Stimulated activated CD4-positive, alpha-beta T cell treated with anti-CD3 and anti-CD28 coated beads, Interleukin-4, amount 100 ng/mL, for 48 hours (primary cell): ENCODE measurements around the gene JAKMIP2.
"Not testable (repeated sequence)": the region's sequence is repeated elsewhere in the genome, so short reads cannot be mapped to it uniquely, and the experiment has no call there.

Experiments
- DNase-seq, 2 donors: peaks; one replicate each; pipeline ENCODE4 v3.0.0-alpha.2; 2020; ENCODE audit warnings: low read depth in 2 of 2

Gene JAKMIP2

GRCh38 chr5:147558826-147559225 is 223.7 kb downstream of the JAKMIP2 start:
- no peak for DNase-seq

- no peak for DNase-seq
These were observed 224.4 kb downstream of the JAKMIP2 start for GRCh38 chr5:147557876-147558745.

- DNase-seq = no peak
These were observed 227.4 kb downstream of the JAKMIP2 start for GRCh38 chr5:147555176-147555575.

GRCh38 chr5:147554261-147554817 is 228.2 kb downstream of the JAKMIP2 start:
- DNase-seq = no peak

GRCh38 chr5:147553817-147554216 is 228.7 kb downstream of the JAKMIP2 start:
- DNase-seq = not testable (repeated sequence)

GRCh38 chr5:147552897-147553296 is 229.6 kb downstream of the JAKMIP2 start:
- no peak for DNase-seq

DNA sequence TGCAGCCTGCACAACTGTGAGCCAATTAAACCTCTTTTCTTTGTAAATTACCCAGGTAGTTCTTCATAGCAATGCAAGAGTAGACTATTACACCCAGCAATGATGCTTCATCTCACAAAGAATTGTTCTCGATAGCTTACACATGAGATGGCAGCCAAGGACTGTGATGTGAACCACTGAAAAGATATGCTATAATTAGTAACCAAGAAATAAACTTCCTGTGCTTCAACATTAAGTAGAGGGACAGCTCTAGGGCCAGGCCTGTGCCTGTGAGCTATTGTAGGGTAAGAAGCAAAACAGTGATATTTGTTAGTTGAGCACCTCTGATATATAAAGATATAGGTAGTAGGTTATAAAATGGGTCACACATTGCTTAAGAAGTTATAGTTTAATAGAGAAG is 230.9 kb downstream of the JAKMIP2 start:
- no peak for DNase-seq

DNA sequence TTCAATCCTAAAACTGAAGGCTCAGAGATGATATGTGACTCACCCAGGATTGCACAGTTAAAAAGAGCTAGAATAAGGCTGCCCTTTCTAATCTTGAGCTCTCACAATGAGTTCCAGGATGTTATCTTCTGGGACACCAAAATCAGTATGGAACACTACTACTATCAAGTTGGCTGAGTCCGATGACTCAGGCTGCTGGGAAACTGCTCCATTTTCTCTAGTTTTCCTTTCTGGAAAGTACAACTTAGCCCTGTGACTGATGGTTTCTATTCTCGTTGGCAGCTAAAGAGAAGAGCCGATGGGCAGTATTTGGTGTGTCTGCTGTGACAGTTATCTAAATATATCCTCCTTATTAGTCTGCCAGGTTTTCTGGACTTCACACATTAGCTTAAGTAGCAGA is 234.8 kb downstream of the JAKMIP2 start:
- no peak for DNase-seq

DNA sequence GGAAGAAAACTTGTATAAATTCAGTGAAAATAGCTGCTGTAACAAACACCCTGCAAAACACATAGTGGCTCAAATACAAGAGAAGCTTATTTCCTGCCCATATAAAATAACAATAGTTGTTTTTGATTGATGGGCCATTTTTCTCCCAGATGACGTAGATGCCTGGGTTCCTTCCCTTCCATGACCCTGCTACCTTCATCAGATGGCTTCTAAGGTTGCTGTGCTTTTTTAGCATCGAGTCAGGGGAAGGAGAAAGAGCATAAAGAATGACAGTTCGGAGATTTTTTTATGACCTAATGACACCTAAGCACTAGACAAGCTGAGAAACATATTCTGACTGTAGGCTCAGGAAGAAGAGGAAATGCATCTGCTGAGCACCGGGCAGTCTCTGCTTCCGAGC is 238.0 kb downstream of the JAKMIP2 start:
- no peak for DNase-seq

DNA sequence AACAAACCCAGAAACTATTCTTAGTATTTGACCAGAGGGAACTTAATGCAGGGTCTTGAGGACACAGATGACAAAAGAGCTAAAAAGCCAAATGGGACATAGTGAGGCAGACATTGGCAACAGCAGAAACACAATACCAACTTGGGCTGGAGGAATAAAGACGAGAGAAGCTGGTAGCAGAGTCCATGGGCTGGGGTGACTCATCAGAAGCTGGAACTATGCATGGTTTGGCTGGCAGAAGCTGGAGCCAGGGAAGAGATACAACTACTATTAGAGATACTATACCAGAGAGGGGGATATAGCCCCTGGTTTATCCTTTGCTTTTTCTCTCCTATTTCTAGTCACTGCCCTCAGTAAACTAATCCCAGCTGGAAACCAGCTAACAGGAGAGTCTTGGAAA is 243.5 kb downstream of the JAKMIP2 start:
- no peak for DNase-seq

- DNase-seq = no peak
These were observed 244.3 kb downstream of the JAKMIP2 start for GRCh38 chr5:147538236-147538635.
